Loucy (cell line): ENCODE measurements around the gene VPS8.

Experiments used
- CTCF ChIP-seq: fragments of 200-600 bp; sonication (generic); conservative IDR thresholded peaks from 2 replicates; pipeline ENCODE4 v1.5.1; 2014; ENCODE audit warnings: mild to moderate bottlenecking, antibody characterized with exemption, low read length
- EZH2phosphoT487 ChIP-seq: fragments of 200-600 bp; IDR thresholded peaks from 2 replicates; pipeline ENCODE4 v1.6.1; 2018; ENCODE audit warnings: antibody characterized with exemption, mild to moderate bottlenecking, moderate library complexity, borderline replicate concordance

GRCh38 chr3:185093116-185093515 lies 281.1 kb downstream of the VPS8 start:
- TF ChIP-seq CTCF, result no peak
- no peak for TF ChIP-seq EZH2phosphoT487
